NCI-H748 (cell line): ENCODE measurements around the gene TXLNB.
"Not testable (repeated sequence)": the region's sequence is repeated elsewhere in the genome, so short reads cannot be mapped to it uniquely, and the experiment has no call there.

Source experiments
- DNase-seq: peaks from one replicate; lab custom pipeline; 2025; ENCODE audit not compliant: unreplicated experiment; lab: John Stamatoyannopoulos, UW

Gene TXLNB

GRCh38 chr6:139240161-139241010 is 51.4 kb downstream of the TXLNB start:
- DNase-seq = peak; percentile 69

DNA sequence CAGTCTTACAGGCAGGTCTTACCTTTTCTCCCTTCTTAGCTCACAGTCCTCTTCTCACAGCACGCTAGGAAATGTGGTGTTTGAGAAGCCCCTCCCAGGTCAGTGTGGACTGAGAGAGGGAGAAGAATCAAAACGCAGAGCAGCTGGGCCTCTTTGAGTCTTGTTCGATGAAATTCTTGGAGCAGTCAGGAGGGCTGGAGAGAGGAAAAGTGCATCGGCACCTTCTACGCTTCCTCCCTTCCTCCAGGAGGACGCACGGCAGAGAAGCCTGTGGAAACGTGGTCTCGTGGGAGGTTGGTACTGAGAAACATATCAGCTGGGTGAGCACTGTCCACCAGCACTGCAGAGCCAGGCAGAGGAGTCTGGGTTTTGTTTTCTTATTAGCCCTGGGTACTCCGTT is 52.7 kb downstream of the TXLNB start:
- no peak for DNase-seq

GRCh38 chr6:139236105-139236504 is 55.7 kb downstream of the TXLNB start:
- no peak for DNase-seq

DNA sequence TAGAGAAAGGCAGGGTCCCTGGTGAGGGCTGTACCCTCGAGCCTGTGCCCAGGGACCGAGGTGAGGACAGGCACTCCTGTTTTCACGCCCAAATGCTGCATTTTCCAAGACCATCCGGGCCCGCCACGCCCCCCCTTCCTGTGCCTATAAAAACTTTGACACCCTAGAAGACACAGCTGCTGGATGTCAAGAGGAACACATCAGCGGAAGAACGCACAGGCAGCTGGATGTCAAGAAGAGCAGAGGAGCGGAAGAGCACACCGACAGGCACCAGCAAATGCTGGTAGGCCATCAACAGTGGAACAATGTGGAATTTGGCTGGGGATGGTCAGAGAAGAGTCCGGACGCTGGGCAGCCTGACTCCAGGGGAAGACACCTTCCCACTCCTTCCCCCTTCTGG is 56.1 kb downstream of the TXLNB start:
- DNase-seq = no peak

- DNase-seq = not testable (repeated sequence)
Measured at GRCh38 chr6:139234193-139234592, 57.6 kb downstream of the TXLNB start.

DNA sequence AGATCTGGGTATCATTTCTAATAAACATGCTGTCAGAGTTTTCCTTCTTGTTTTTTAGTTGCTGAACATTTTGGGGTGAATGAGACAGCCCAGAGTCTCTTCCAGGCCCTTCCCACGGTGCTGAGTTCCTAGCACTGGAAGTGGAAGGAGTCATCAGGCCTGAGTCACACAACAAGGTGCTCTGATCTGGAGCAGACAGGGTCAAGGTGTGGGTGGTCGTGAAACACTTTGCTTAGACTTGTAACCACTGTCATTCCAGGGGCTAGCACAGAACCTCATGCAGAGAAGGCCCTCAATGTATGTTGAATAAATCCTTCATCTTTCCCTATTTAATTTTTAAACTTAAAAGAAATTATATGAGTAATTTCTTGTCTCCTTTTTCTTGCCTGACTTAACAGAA is 60.6 kb downstream of the TXLNB start:
- no peak for DNase-seq

DNA sequence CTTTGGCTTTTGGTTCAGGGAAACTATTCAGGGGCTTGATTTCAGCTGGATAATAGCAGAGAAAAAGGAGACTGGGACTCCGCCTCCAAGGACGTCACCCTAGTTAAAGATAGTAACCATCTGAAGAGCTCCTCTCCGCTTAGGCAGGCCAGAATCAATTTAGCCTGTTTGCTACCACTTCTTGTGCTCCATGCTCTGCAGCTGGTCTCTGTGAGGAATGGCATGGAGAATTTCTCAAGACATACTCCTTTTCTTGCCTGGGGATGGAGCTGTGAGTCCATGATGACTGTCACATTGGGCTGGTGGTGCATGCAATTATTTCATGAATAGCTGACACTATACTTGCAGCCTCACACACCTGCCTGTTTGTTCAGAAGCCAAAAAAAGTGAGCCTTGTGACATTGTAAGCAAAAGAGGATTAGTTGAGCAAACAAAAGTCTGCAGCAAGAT is 61.4 kb downstream of the TXLNB start:
- DNase-seq = peak; percentile 89

DNA sequence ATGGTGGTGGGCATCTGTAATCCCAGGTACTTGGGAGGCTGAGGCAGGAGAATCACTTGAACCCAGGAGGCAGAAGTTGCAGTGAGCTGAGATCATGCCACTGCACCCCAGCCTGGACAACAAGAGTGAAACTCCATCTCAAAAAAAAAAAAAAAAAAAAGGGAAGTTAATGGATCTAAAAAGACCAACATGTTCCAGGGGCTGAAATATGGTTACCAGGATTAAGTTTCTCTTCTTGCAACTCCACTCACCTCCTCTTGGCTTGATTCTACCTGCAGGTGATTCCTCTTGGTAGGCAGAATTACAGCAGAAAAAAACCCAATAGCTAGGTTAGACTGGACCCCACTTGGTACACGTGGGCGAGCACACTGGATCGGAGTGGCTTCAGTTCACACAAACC is 63.4 kb downstream of the TXLNB start:
- not testable (repeated sequence) for DNase-seq

DNA sequence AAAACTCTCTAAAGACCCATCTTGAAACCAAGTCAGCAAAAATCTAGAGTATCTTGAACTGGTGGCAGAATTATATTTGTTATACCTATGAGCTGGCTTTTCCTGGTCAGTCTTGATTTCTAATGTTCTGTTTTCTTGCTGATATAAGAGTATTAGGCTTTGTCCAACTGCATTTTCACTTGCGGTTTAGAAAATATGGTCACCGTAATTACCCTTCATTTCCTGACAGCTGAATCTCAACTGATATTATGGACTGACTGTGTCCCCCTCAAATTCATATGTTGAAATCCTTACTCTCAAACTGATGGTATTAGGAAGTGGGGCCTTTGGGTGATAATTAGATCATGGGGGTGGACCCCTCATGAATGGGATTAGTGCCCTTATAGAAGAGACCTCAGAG is 72.1 kb downstream of the TXLNB start:
- DNase-seq = no peak

GRCh38 chr6:139219271-139219729 is 72.5 kb downstream of the TXLNB start:
- peak; percentile 95 for DNase-seq

DNA sequence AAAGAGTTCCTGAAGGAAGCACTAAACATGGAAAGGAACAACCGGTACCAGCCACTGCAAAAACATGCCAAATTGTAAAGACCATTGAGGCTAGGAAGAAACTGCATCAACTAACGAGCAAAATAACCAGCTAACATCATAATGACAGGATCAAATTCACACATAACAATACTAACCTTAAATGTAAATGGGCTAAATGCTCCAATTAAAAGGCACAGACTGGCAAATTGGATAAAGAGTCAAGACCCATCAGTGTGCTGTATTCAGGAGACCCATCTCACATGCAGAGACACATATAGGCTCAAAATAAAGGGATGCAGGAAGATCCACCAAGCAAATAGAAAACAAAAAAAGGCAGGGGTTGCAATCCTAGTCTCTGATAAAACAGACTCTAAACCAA is 79.3 kb downstream of the TXLNB start:
- DNase-seq = not testable (repeated sequence)

- DNase-seq = not testable (repeated sequence)
Measured at GRCh38 chr6:139210766-139211165, 81.0 kb downstream of the TXLNB start.

GRCh38 chr6:139205843-139206242 is 86.0 kb downstream of the TXLNB start:
- DNase-seq = no peak

- no peak for DNase-seq
Measured at GRCh38 chr6:139204978-139205377, 86.8 kb downstream of the TXLNB start.

DNA sequence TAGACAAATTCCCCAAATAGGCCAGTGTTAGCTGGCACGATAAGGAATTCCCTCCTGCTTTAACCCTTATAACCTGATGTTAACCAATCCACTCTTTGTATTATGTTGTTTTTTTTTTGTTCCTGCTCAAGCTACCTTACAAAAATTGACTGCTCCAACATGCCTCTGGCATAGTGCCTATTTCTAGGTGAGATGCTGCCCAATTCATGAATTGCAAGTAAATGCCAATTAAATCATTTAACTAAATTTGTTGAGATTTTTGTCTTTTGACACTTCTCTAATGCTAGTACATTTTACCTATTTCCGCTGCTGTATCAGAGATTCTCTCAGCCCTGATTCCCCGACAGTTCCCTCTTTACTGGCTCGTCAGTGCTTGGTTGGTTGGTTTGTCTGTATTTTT is 90.4 kb downstream of the TXLNB start:
- DNase-seq = no peak

- DNase-seq = no peak
Measured at GRCh38 chr6:139198529-139199288, 93.1 kb downstream of the TXLNB start.

DNA sequence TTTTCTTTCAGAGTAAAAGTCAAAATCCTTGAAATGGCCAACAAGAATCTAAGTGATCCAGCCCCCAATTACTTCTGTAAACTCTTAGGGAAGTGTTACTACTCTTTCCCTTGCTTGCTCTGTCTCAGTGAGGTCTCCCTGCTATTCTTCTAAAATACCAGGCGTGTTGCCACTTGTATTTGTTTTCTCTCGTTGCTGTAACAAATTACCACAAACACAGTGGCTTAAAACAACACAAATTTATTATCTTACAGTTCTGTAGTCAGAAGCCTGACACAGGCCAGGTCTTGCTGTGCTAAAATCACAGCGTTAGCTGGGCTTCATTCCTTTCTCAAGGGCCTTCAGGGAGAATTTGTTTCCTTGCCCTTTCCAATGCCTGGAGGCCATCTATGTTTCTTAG is 97.1 kb downstream of the TXLNB start:
- DNase-seq = no peak
